T-helper 9 cell (primary cell): ENCODE measurements around the gene SIK3.

Experiments used
- DNase-seq: peaks from one replicate; pipeline ENCODE4 v3.0.0-alpha.2; 2020

SIK3 gene

GRCh38 chr11:116891746-116892145, 206.5 kb downstream of the SIK3 start:
- DNase-seq: no peak

DNA sequence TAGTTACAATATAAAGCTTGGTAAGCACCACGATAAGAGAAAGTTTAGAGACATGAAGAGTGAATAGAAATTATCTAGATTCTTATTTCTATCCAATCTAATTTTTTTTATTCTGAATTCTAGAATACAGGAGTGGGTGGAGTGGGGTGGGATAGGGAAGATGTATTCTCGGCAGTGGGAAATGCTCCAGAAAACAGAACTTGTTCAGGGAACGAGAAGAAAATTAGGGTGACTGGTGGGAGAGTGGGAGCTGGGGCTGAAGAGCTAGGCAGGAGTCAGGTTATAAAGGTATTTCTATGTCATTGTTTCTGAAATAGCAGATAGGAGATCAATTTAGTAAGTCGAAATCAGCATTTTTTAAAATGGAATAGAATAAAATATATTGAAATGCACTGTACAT, 207.6 kb downstream of the SIK3 start:
- DNase-seq: no peak

DNA sequence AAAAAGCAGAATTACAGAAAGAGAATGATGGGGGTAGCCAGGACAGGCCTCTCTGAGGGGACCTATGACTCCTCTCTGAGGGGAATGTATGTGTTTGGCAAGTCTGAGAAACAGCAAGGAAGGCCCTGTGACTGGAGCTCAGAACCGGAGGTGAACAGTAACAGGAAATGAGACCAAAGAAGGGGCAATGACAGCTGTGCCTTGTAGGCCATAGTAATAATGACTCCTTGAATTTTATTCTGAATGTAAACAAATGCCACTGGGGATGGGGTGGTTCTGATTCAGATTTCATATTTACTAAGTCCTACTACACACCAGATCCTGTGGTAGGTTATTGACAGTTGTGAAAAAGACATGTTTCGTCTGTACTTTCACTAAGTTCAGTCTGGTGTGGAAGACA, 208.0 kb downstream of the SIK3 start:
- DNase-seq: no peak

DNA sequence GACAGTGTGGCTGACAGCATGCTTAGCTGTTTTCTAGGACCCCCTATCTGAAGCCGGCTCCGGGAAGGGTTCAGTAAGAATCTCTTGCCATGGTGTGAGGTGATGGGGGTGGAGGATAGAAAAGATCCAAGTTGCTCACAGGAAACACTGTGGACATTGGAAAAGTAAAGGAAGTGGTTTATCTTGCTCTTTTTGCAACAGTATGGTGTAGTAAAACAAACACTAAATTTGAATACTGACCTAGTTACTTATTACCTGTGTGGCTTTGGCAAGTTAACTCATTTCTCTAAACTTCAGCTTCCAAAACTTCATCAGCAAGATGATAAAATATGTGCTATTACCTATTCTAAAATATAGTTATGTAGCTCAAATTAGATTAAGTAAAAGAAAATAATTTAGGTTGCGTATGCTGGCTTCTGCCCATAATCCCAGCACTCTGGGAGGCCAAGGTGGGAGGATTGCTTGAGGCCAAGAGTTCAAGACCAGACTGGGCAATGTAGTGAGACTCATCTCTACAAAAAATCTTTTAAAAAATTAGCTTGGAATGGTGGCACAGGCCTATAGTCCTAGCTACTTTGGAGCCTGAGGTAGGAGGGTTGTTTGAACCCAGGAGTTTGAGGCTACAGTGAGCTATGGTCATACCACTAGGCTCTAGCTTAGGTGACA, 209.2 kb downstream of the SIK3 start:
- no peak for DNase-seq

- DNase-seq: no peak
Measured at GRCh38 chr11:116888024-116888423, 210.2 kb downstream of the SIK3 start.

DNA sequence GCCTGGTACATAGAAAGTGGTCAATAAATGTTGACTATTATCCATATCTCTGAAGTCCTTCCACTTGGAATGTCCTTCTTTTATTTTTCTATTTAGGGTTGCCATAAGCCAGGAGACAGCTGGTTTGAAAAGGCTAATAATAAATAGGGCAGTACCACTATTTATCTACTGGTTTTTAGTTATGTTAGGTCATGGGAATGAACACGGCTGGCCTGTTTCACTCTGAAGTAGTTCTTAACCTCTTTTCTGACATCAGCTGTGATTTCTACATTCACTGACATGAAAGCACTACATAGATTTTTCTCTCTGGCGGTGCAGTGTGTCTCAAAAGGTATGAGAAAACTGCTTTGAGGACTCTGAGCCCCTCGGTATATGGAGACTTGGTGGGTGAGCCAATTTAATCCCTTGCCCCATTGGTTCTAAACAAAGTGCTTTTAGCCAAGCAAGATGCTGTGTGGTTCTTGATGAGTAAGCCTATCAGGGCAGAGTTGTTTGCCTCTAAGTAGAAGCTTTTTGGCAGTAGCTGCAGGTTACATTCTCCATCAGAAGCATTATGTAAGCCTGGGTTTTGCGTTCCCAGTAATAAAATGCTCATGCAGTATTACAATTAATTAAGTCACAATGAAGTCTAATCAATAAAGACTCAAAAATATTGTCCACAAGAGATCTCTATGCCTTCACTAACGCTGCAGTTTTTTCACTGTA, 212.1 kb downstream of the SIK3 start:
- no peak for DNase-seq

DNA sequence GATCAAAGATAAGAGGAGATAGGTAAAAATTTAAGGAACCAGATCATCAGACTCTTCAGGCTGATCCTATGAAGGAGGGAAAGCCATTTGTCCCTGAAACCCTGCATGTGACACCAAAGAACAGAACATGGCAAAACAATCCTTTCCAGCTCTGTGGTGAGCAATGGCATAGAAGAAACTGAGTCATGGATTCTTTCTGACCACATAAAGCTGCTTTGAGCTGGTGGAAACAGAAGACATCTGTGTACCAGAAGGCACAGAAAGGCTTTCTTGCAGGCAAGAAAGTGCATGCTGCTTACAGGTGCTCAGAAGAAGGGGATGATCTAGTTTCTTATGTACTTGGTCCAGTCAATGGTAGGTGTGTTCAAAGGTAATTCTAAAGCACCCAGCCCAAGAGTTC, 215.8 kb downstream of the SIK3 start:
- no peak for DNase-seq

- no peak for DNase-seq
Measured at GRCh38 chr11:116881143-116881542, 217.1 kb downstream of the SIK3 start.

DNA sequence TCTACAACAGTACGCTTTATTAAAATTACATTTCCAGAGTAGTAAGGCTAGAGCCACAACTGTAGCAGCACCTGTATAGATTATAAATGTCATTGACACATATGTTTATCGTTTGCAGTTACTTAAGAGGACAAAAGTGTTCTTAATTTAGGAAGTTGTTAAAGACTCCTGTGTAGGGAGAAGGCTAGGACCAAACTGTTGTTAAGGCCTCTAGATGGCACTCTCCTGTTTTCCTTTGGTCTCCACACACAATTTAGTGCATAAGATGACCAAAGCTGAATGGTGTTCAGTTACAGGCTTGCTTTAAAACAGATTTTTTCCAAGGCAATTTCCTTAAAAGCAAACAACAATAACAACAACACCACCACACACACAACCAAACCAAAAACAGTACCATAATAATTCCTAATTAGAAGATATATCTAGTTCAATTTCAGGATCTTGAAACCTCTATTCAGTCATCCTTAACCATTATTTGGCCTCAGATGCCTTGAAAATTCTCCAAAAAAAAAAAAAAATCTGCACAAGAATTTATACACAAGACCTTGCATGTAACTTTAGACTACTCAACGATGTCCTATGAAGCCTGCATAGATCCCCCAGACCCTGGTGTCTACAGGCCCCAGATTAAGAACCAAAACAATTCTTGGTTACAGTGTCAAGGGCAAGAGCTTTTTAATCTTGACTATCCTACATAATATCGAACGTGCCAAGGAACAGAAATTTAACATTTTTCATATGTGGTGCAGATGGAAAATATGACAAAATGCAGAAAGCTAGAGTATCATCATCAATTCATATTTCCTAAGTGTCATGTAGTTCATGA, 218.2 kb downstream of the SIK3 start:
- DNase-seq: no peak

GRCh38 chr11:116876656-116877055, 221.6 kb downstream of the SIK3 start:
- no peak for DNase-seq

- no peak for DNase-seq
Measured at GRCh38 chr11:116875194-116875593, 223.0 kb downstream of the SIK3 start.

DNA sequence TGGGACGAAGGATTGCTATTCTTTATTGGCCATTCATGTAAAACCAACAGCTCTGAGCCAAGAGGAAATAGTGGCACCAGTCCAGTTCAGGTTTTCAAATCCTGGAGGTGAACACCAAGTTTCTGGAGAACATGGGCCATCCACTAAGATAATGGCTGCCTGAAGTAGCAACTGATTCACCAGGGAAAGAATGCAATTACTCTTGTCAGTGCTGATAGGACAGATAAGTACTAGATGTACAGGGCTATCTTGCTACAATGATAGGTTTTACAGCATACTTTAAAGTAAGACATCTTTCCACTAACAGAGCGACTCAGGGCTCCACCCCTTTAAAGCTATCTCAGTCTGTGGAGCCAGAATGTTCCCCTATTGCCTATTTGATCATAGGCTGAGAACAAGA, 224.0 kb downstream of the SIK3 start:
- DNase-seq: no peak

- DNase-seq: no peak
Measured at GRCh38 chr11:116873381-116873780, 224.8 kb downstream of the SIK3 start.

GRCh38 chr11:116871248-116871647, 227.0 kb downstream of the SIK3 start:
- DNase-seq: no peak

DNA sequence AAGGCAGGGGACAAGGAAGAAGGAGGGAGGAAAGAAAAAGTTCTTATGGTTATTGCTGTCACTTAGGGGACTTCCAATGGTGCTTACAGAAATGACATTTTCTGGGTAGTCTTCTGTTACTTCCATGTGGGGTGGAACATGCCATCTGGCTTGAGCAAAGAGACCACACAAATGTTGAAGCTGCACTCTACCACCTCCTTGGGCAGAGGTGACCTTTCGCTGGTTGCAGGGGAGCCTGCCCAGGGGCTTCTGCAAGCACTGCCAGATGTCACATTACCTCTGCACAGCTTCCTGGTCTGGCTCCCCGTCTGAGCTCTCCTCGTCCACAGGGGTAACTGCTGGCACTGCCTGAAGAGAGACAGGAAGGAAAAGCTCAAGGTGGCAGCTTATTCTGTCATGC, 228.2 kb downstream of the SIK3 start:
- no peak for DNase-seq

GRCh38 chr11:116869610-116870009, 228.6 kb downstream of the SIK3 start:
- no peak for DNase-seq

DNA sequence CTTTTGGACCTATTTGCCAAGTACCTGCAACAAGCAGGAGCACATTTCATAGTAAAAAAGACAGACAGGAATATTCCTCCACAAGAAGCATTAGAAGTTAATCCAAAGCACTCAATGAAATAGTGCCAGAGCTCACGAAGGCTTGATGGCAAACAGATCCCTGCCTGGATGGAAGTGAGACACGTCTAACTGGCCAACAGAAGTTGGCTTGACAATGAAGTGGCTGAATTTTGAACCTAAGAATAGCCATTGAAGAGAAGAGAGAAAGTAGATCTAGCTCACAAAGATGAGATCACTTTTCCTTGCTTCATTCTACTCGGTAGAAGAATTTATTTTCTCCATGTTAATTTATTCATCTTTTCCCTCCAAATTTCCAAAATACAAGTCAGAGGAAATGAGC, 230.2 kb downstream of the SIK3 start:
- no peak for DNase-seq

- no peak for DNase-seq
Measured at GRCh38 chr11:116867619-116868018, 230.6 kb downstream of the SIK3 start.

DNA sequence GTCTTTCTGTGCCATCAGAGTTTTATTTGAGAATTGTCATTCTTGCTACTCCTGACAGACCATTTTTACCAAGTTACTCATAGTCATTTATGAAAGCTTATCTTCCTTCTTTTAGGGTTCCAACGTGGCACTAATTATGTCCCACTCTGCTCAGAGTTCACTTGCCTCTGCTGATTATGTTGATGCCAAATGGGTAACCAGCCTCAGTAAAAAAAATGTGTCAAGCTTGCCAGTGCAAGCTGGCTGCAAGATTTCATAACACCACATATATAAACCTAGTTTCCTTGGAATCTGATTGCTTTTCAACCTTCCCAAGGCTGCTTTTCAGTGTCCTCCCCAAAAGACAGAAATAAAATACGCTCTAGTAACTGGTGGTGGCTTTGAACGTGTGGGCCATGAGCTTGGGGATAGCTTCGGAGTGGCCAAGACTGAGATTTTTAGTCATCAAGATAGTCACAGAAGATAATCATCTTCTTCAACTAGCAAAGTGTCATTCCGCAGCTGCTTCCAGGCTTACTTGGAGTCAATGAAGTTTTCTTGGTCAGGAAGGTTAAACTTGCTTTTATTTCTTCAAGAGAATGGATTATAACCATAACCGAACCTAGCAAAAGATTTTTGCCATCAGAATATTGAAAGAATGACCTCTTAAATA, 231.3 kb downstream of the SIK3 start:
- DNase-seq: no peak

GRCh38 chr11:116865696-116866095, 232.5 kb downstream of the SIK3 start:
- DNase-seq: no peak

DNA sequence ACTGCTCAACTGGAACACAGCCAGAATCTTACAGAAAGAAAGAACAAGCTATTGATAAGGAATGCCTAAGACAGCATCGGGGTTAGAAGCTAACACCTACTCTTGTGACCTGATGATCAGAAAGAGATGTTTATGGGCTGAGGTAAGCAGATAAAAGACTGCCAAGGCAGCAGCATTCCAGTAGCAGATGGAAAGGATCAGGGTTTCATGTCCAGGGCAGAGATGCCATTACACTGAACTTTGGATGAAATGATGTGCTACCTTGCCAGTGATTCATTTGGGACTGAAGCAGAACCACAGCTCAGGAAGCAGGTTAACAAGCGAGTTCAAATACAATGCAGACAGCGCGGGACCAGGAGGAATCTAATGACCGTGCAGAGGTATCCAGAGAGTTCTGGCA, 233.7 kb downstream of the SIK3 start:
- DNase-seq: no peak

- DNase-seq: no peak
Measured at GRCh38 chr11:116862951-116863350, 235.3 kb downstream of the SIK3 start.

DNA sequence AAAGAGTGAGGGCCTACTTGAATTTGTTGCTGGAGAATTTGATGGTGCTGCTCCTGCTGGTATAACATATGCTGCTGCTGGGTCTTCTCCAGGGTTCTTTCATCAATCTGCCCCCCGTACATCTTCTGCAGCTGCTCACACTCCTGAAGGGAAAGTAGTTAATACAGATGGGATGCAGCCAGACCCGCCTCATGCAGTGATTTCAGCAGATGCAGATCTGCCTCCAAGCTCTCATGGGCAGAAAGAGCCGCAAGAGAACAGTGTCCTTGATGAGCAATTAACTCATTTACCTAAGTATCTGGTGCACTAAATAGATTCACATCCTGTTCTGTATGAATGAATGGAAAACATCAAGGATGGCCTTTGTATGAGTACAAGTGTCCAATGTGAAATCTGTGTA, 236.0 kb downstream of the SIK3 start:
- no peak for DNase-seq
